Glutamatergic neuron (in vitro differentiated cells): Measurements from ENCODE around the gene BDH1. TPM values are rescaled to one million over a fixed set of nuclear protein-coding genes. Genes with fewer than 3 reads are reported as not detected.
A peak's percentile ranks its signal among the peaks of the same experiment; 100 is the strongest.

Source experiments
- DNase-seq: peaks from one replicate; pipeline ENCODE4 v3.0.0; 2022
- H3K27ac Mint-ChIP-seq: one replicate; pipeline ENCODE4 v1.8.0; 2020; ENCODE audit warnings: mild to moderate bottlenecking, mixed read lengths, inconsistent platforms; ENCODE audit not compliant: unreplicated experiment
- H3K27me3 Mint-ChIP-seq: one replicate; pipeline ENCODE4 v1.8.0; 2020; ENCODE audit warnings: mild to moderate bottlenecking, moderate library complexity, mixed read lengths, inconsistent platforms; ENCODE audit not compliant: unreplicated experiment
- H3K36me3 Mint-ChIP-seq: one replicate; pipeline ENCODE4 v1.8.0; 2020; ENCODE audit warnings: mild to moderate bottlenecking, mixed read lengths, inconsistent platforms; ENCODE audit not compliant: unreplicated experiment
- H3K4me1 Mint-ChIP-seq: one replicate; pipeline ENCODE4 v1.8.0; 2020; ENCODE audit warnings: mild to moderate bottlenecking, low read depth, mixed read lengths, inconsistent platforms; ENCODE audit not compliant: unreplicated experiment
- H3K4me3 Mint-ChIP-seq: one replicate; pipeline ENCODE4 v1.8.0; 2020; ENCODE audit warnings: mild to moderate bottlenecking, mixed read lengths, inconsistent platforms; ENCODE audit not compliant: unreplicated experiment
- H3K9me3 Mint-ChIP-seq: one replicate; pipeline ENCODE4 v1.8.0; 2020; ENCODE audit warnings: mild to moderate bottlenecking, moderate library complexity, mixed read lengths, inconsistent platforms; ENCODE audit not compliant: unreplicated experiment
- total RNA-seq: library from RNA; stranded (reverse); fragmentation: NEBNext Ultra II Directional; extraction: Animal tissue kit (Norgen Biotek cat#: 25700); gene quantifications from one replicate; pipeline ENCODE4 v1.2.1, GENCODE V29; 2021; ENCODE audit not compliant: unreplicated experiment
- TF ChIP-seq, protein P1 (sequence below): fragments of 200-600 bp; sonication (generic); IDR thresholded peaks from one replicate; pipeline ENCODE4 v1.5.0; 2021; ENCODE audit not compliant: partially characterized antibody, unreplicated experiment

BDH1 gene
- total RNA-seq, 1 donor from 2014 or later: 19.4 TPM

DNA sequence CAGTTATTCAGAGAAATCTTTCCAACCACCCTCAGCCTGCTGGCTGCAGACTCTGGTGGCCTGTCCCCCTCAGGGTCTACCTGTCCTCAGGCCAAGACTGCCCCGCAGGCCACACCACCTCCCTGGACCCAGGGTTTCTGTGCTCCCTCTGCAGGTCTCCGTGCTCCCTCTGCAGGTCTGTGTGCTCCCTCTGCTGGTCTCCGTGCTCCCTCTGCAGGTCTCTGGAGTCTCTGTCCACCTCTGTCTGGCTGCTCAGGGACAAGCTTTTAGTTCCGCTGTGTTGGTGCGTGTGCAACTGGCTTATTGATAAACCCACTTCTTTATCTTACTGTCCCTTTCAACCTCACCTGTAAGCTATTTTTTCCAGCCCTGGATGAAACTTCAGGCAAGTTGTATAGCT, 30.1 kb downstream of the BDH1 start:
- H3K36me3 Mint-ChIP-seq: peaks cover 9% of the 10 kb centered on the region
- H3K27me3 Mint-ChIP-seq: peaks cover 25% of the 10 kb centered on the region
- no peak for DNase-seq
- H3K4me1 Mint-ChIP-seq: peaks cover 24% of the 10 kb centered on the region
- TF ChIP-seq, protein P1, sequence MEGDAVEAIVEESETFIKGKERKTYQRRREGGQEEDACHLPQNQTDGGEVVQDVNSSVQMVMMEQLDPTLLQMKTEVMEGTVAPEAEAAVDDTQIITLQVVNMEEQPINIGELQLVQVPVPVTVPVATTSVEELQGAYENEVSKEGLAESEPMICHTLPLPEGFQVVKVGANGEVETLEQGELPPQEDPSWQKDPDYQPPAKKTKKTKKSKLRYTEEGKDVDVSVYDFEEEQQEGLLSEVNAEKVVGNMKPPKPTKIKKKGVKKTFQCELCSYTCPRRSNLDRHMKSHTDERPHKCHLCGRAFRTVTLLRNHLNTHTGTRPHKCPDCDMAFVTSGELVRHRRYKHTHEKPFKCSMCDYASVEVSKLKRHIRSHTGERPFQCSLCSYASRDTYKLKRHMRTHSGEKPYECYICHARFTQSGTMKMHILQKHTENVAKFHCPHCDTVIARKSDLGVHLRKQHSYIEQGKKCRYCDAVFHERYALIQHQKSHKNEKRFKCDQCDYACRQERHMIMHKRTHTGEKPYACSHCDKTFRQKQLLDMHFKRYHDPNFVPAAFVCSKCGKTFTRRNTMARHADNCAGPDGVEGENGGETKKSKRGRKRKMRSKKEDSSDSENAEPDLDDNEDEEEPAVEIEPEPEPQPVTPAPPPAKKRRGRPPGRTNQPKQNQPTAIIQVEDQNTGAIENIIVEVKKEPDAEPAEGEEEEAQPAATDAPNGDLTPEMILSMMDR: no peak
- no peak overlapping the region for H3K4me3 Mint-ChIP-seq
- H3K27ac Mint-ChIP-seq: no peak overlapping the region
- peaks cover 26% of the 10 kb centered on the region for H3K9me3 Mint-ChIP-seq

DNA sequence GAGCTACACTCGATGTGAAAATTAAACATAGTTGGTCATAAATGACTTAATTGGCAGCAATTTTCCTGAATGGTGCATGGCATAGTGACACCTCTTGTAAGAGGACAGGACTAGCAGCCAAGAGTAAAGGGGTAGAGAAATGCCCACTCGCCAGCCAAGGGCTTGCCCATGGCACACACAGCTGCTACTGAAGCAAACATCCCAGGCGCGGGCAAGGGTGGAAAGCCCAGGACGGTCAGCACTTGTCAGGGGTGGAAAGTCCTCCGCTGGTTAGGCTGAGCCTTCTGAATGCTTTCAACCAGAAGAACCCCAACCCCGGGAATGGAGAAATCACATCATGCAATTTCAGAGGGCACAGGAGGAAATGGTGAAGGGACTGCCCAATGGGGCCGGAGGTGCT, 31.6 kb downstream of the BDH1 start:
- DNase-seq: no peak
- H3K4me3 Mint-ChIP-seq: no peak overlapping the region
- peaks cover 30% of the 10 kb centered on the region for H3K27me3 Mint-ChIP-seq
- no peak overlapping the region for H3K27ac Mint-ChIP-seq
- peaks cover 30% of the 10 kb centered on the region for H3K4me1 Mint-ChIP-seq
- TF ChIP-seq, protein P1: no peak
- H3K9me3 Mint-ChIP-seq: peaks cover 31% of the 10 kb centered on the region
- peaks cover 9% of the 10 kb centered on the region for H3K36me3 Mint-ChIP-seq

DNA sequence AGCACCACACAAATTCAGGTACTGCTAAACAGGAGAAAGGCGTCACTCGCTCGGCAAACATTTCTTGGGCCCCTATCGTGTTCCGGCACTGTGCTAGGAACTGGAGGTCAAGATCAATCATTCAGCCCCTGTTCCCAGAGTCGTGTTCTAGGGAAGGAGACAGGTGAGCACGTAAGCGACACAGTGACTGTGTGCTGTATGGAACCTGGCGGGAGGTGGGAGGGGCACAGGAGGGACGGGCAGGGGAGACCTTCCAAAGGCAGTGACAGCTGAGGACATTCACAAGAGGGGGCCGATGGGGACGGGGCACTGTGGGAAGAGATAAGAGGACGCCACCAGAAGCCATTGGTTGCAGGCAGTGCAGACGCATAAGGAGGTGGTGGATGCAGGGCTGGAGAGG, 32.2 kb downstream of the BDH1 start:
- TF ChIP-seq, protein P1: no peak
- Mint-ChIP-seq H3K9me3 (peaks cover 31% of the 10 kb centered on the region), H3K4me3 (no peak overlapping the region), H3K27ac (no peak overlapping the region), H3K4me1 (peaks cover 35% of the 10 kb centered on the region), H3K27me3 (peaks cover 30% of the 10 kb centered on the region), H3K36me3 (peaks cover 9% of the 10 kb centered on the region)
- DNase-seq: no peak

DNA sequence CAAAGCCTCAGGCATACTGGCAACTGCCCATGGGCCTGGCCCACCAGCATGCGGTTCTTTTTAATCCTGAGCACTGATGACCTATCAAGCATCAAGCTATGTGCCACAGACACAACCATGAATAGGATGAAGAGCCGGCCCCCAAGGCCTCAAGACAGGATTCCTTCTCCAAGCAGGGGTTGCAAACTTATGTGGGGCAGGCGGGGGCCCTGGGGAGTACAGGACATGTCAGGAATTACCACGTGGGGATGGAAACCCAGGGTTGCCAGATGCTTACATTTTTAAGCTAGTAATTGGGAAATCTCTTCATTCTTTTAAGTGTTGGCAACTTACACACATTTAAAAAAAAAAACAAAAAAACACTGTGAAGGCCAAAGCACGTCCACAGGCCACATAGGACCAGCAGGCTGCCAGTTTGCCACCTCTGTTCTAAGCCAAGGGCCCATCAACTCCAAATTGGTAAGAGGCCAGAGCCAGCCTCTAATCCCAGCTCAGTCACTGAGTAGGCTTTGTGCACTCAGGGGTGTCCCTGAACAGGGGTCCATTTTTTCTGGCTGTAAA, 32.8 kb downstream of the BDH1 start:
- TF ChIP-seq, protein P1: no peak
- H3K27me3 Mint-ChIP-seq: peaks cover 30% of the 10 kb centered on the region
- no peak overlapping the region for H3K4me3 Mint-ChIP-seq
- H3K27ac Mint-ChIP-seq: peak overlapping the region; percentile 98
- H3K9me3 Mint-ChIP-seq: peaks cover 27% of the 10 kb centered on the region
- no peak for DNase-seq
- peaks cover 33% of the 10 kb centered on the region for H3K4me1 Mint-ChIP-seq
- peaks cover 8% of the 10 kb centered on the region for H3K36me3 Mint-ChIP-seq

DNA sequence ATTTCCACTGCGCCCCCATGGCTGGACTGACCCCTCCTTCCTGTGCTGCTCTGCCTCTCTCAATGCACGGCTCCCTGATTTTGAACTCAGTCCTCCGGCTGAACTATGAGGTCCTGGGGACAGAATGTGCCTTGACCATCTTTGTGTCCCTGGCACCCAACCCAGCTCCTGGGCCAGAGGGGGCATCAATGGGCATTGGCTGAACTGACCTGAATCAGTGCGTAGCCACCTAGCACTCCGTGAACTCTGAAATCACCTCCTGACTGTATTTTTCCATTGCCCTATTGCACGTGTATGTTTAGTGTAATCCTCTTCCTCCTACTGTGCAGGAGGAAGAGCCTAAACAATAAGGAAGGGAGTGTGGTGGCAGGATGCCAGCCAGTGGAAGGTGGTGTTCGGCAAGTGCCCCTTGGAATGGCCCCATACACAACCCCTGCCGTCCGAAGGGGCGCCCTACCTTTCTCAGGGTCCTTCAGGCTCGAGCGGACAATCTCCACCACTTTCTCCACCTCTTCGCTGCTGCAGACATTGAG, 33.5 kb downstream of the BDH1 start:
- H3K9me3 Mint-ChIP-seq: peaks cover 27% of the 10 kb centered on the region
- no peak for DNase-seq
- H3K36me3 Mint-ChIP-seq: peaks cover 4% of the 10 kb centered on the region
- TF ChIP-seq, protein P1: no peak
- H3K4me3 Mint-ChIP-seq: peak overlapping the region; percentile 11
- H3K27ac Mint-ChIP-seq: peak overlapping the region; percentile 98
- H3K27me3 Mint-ChIP-seq: peaks cover 30% of the 10 kb centered on the region
- peaks cover 33% of the 10 kb centered on the region for H3K4me1 Mint-ChIP-seq
